Esophagus mucosa (tissue), 1 donor: Measurements from ENCODE around the gene RGP1. TPM values are rescaled to one million over a fixed set of nuclear protein-coding genes. Genes with fewer than 3 reads are reported as not detected.

Experiments used
- ATAC-seq: fragments of 200-7000 bp; cut with Tn5 transposase; one replicate; pipeline ENCODE4 v1.9.1; 2020
- total RNA-seq: library from RNA; stranded (reverse); gene quantifications from one replicate; pipeline ENCODE4 v1.2.4, GENCODE V29; 2023
- donor health status: DM: yes; HTN: yes; CAD: no.

RGP1 gene
- total RNA-seq, 1 donor from 2014 or later, result 17.4 TPM

DNA sequence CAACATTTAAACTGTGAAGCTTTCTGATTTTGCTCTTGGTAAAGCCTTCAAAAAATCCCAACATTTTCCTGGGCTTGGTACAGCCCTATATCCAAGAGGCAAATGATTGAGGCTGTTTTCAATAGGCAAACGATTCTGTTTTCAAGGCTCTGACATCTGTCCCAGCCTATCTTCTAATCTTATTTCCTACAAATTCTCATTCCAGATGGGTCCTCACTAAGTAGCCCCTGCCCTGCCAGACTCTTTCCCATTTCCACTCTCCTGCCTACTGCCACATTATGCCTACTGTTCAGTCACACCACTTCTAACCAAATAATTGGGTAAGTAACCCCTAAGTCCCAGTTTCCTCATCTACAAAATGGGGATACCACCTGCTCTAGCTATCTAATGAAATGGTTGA lies 3.5 kb upstream of the RGP1 start:
- no peak for ATAC-seq

DNA sequence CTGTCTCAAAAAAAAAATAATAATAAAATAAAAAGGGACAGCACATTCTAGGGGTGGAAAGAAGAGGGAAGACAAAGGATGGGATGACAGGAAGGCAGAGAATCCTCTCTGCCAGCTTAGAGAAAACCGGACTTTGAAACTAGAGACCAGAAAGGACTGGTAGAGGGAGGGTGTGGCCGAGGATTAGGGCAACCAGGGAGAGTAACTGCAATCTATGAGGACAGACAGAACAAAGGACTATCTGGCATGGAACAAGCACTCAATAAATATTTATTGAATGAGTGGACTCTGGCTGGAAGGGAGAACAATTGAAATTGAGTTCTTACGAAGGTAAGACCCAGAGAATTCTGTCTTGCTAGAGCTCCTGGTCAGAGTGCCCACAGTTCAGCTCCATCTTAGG lies 2.5 kb upstream of the RGP1 start:
- ATAC-seq, result no peak

DNA sequence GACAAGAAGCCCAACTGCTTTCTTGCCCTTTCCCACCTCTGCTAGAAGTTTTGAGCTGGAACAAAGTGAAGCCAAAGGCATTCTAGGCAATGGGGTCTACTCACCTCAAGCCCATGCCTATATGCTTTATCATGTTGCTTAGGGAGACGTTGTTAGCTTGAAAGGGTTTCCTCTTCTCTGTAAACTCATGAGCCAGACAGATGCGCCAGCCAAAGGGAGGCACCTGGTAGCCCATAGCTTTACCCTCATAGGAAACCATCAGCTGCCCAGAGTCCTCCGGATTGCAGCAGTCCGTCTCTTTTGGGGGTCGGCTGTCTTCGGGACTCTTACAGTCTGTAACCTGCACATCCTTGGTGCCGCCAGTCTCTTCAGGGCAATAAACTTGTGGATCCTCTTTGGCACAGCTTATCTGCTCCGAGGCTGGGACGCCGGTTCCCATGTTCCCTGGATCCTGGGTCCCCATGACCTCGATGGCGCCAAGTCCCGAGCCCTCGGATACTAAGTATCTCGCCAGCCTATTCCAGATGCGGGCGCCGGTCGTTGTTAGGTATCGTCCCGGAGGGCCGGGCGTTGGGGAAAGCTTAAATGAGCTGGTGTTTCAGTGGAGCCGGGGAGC lies 737 bp upstream of the RGP1 start:
- peak; percentile 3 for ATAC-seq

DNA sequence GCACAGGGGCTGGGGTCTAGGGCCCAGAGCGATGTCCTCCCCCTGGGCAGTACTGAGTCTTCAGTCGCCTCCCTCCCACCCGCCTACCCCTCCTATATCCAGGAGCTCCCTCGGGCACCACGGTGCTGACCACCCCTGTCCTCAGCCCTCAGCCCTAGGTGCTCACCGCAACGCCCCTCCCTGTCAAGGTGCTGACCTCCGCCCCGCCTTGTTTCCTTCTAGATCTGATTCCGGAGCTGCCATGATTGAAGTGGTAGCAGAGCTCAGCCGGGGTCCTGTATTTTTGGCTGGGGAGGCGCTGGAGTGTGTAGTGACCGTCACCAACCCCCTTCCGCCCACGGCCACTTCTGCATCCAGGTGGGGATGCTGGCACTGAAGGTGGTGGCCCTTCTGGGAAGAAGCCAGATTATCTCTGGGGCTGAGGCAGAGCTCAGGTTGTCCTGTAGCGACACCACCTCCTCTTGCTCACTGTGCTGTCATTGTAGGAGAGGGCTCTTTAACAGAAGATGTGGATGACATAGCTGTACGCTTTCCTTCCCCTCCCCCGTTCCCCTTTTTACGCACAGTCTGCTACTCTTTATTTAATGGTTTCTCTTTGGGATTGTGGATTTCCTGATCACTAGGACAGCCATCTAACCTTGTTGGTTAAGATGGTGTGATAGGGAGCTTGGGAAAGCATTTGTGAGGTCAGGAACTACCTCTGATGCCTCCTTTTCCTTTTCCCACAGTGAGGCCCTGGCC lies 598 bp downstream of the RGP1 start:
- peak; percentile 39 for ATAC-seq

DNA sequence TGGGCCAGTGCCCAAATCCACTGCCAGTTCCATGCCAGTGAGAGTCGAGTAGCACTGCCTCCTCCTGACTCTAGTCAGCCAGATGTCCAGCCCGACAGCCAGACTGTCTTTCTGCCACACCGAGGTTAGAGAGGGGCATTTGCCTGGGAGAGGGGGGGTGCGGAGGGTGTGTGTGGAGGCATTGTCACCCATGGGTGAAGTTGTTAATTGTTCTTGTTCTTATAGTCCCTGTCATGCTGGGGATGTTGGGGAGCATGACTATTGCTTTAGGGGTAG lies 1.1 kb downstream of the RGP1 start:
- ATAC-seq, result no peak

DNA sequence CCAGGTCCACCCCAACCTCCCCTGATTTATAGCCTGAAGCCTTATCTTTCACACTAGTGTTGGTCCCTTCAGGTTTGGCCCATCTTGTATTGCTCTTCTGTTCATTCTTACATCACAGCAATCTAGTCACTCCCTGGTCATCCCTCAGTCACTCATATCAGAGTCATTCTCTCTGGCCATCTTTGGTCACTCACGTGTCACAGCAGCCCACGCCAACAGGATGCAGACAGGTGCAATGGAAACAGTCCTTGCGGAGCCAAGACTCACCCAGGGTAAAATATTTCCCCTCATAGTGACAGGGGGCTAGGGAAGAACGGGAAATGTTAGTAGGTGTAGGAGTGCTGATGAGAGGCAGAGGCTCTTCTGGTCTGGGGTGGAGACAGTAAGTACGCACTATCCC lies 4.4 kb downstream of the RGP1 start:
- ATAC-seq, result no peak

DNA sequence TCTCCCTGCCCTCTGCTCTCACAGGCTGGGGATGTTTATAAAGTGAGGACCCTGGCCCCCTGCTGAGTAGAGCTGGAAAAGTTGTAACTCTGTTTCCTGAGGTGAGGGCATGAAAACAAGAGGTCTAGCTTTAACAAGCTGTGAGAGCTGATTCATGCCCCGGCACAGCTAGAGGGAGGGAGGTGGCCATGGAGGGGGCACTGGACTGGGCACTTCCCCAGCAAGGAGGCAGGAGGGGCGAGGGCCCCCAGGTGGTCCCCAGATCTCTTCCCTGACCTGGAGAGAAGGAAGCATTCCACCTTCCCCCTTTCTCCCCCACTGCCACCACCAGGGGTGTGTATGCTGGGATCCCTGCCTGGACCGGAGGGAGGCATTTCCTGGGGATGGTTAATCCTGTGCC lies 5.2 kb downstream of the RGP1 start, which contains the start of gene MSMP:
MSMP (minus strand) TSS at position 13 of the 400 bp plus-strand sequence. CDS start 147 bp downstream, outside the sequence.
- no peak for ATAC-seq

DNA sequence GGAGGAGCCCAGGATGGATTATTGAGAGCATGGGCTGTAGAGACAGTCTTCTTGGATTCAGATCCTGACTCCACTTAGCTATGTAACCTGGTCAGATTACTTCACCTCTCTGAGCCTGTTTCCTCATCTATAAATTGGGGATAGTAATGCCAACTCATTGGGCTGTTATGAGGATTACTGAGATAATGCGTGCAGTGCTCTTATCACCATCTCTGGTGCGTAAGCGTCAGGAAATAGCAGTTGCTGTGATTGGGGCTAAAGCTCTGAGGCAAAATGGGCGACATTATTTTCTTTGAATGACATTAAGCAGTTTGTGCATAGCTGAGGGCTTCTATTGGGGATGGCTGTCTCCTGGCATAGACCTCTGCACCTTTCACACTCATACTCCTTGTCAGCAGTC lies 6.0 kb downstream of the RGP1 start:
- ATAC-seq, result no peak

DNA sequence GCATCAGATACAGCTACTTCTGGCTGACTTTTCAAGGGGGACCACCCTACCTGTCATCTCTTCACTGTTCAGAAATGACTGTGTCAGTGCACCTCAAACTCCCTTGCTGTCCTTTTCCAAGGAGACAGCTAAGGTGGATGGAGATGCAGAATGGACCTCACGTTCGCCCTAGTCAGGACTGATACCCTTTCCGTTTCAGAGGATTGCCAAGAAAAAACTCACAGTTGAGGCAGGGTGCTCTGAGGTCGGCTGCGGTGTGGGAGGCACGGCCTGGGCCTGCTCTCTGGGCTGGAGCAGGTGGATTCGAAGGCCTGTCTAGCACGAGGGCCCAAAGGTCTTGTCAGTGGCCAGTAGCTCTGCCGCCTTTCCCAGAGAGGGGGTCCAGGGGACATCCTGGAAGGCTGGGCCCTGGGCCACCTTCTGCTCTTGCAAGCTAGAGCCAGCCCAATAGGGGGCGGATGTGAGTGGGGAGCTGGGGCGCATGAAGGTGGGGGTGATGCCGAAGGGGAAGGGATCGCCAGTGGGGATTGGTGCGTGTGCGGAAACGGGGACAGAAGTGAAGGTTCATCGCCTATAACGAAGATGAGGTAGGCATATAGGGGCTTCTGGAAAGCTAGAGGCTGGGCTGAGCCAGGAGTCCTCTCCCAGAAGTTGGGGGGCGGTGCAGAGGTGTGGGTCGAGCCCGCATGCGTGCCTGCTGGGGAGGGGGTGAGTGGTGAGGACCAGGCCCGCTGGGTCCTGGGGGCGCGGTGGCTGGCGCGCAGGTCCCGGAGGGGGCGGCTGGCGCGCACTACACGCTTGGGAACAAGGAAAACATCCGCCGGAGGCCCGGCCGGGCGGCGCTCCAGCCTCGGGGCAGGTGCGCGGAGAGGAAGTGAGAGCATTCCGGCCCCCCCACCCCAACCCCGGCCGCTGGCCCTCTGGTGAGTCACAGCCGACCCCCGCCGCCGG lies 7.5 kb downstream of the RGP1 start:
- ATAC-seq, result peak; percentile 50

DNA sequence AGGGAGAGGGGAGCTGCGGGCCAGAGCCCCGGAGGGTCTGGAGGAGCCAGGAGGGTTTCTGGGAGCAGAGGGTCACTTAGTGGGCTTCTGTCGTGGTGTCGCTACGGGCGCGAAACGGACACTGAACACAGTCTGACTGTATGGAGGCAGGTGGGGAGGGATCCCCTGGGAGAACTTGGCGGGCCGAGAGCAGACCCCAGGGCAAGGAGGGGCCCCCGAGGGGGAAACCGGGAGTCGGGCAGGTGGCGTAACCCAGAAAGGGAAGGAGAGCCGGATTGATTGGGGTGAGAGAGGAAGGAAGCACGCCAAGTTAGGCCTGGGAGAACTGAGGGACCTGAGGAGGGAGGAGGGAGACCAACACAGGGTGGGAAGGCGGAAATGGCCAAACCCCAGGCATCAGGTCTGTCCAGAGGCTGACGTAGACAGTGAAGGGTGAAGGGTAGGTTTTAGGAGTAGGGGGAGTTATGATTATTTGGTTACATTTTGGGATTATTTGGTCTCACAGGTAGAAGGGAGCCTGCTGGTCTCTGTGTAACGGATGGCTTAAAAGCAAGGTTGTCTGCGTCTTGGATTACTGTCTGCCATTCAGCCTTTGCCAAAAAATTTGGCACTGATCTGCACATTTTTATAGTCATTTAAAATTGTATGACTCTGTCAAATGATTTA lies 8.3 kb downstream of the RGP1 start:
- peak; percentile 35 for ATAC-seq

DNA sequence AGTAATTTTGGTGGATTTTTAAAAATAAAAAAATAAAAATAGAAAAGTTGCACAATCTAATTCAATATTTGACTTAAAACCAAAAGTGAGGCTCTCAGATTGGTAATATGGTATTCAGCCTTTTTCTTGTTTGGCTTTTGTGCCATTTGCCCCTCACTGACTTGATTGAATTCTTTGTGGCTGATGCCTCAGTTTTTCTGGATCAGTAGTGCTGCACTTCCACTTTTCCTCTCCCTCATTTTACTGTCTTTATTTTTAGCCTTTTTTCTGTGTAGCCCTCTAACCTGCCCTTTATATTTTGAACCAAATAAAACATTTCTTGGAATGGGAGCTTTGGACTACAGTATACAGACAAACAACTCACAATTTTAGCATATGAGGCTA lies 8.8 kb downstream of the RGP1 start:
- no peak for ATAC-seq

DNA sequence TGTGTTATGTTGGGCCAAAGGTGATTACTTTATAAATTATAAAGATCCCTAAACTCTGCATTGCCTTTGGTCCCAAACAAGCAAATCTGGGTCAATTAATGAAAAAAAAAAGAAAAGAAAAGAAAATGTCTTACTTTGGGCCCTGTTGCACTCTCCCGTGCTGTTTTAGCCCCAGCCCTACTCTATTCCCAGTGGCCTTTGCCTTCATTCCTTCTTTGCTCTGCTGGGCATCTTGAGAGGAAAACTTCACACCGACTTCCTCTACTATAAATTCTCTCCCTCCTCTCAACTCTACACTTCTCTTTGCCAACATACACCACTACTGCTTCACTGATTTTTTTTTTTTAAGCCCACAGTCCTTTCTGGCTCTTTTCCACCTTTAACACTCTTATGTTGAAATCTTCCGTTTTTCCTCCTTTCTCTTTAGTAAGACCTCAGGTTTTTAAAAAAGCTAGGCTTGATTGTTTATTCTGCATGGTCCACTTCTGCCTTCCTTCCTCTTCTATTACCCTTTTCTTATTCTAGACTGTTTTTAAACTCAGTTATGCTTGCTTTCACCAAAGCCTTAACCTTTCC lies 9.5 kb downstream of the RGP1 start:
- ATAC-seq, result no peak

DNA sequence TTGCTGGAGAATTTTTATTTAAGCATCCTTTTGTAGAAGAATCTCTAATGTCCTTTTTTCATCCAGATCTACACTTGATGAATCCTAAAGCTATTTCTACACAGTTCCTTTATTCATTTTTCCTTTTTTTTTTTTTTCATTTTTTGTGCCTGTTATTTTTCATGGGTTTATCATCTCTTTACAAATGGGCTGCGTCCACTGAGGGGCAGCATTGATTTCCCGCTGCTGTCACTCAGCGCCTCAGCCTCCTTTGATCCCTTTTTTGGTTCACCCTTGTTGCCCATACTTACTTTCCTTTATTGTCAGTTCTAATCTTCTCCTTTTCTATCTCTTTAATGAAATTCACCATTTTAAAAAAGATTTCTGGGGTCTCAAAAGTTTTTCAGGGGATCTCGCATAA lies 10.7 kb downstream of the RGP1 start:
- no peak for ATAC-seq

DNA sequence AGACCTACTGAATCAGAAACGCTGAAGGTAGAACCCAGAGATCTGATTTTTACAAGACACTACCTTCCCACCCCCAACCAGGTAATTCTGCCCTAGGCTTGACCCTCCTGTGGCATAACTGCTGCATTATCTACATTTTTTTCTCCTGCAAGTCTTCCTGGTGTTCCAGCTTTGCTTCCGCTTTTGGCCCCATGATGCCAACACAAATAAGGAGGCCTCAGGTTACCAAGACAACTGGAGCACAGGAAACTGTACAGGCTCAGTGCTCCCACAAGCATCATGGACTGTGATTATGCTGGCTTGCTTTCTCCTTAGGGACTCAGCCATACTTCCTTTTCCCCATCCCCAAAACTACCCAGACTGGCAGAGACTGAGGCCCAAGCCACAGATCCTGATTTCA lies 11.6 kb downstream of the RGP1 start:
- ATAC-seq, result no peak

DNA sequence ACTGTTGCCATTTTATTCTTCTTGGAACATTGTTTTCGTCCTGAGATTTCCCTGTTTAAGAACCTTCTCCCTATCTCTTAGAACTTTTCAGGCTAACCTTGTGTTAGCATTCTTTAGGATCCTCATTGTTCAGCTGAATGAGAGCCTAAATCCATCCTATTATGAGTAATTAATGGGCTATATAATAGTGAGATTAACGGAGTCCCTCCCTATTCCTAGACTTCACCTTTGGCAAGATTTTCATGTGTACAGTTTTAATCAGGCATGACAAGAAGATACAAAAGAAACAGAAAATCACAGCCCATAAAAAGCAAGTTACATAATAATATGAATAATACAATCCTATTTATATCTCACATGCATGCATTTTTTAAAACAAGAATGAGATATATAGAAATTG lies 14.1 kb downstream of the RGP1 start:
- ATAC-seq, result peak; percentile 95

DNA sequence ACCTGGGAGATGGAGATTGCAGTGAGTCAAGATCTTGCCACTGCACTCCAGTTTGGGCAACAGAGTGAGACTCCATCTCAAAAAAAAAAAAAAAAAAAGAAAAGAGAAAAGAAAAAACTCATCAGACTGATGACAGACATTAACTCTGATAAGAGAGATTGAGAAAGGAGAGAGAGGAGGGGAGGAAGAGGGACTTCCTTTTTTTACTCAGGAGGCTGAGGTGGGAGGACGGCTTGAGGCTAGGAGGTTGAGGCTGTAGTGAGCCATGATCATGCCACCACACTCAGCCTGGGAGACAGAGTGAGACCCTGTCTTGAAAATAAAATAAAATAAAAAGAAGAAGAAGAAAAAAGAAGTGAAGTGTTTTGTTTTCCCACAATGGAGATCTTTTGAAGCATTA lies 14.7 kb downstream of the RGP1 start:
- no peak for ATAC-seq

DNA sequence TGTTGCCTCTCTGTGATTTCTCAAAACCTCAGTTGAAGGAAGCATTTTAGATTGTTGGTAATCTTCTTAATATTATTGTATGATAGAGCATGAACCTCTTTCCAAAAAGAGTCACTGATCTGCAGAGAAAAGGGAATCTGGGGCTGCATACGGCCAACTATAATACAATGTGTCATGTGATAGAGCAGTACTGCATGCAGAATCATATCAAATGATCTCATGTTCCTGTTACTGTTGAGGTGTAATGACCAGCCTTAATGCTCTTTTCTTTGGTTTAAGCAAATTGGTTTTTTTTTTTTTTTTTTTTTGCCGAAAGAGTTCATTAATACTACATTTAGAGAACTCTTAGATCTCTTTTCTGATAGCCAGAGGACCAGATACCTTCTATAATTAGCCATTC lies 17.9 kb downstream of the RGP1 start:
- ATAC-seq, result no peak

DNA sequence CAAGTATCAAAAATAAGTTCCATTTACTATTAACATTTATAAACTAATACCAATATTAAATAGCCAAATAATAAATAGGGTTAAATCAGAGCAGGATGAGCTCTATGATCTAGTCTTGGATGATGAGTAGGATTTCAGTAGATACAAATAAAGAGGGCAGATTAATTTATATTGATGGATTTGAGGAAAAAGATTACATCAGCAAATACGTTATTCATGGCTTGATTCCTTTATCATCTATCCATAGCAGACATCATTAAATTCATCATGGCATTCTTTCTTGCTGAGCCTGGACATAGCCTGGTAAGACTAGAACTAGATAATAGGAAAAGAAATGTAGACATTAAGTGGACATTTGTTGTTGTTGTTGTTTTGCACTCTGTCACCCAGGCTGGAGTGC lies 18.4 kb downstream of the RGP1 start:
- ATAC-seq, result no peak

DNA sequence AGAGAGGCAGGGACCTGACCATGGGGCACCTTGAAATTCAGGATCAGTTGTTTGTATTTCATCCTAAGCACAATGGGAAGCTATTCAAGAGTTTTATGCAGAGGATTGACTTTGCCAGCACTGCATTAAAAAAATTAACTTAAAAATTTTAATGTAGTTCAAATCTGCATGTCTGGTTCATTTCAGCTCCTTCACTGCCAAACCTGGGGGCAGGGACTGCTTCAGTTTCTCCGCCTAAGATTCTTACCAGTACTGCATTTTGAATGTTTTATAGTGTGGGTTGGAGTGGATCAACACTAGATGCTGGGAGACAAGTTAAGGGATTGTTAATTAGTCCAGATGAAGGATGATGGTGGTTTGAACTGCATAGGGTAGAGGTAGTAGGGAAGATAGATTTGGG lies 20.7 kb downstream of the RGP1 start:
- ATAC-seq, result no peak

DNA sequence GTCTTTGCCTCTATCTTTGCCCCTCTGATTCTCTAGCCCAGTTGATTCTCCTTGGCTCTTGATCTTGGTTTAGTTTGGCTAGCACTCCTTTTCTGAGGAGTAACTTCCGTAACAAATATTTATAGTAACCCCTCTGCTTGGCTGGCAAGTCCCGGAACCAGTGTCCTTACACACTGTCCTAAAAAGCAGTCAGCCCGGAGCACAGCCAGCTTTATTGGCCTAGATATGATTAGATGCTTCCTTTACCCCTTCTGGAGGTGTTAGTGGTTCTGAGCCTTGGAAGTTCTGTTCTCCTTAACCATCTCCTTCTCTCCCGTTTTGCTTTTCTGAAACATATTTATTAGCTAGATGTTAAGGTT lies 22.0 kb downstream of the RGP1 start:
- ATAC-seq, result no peak

DNA sequence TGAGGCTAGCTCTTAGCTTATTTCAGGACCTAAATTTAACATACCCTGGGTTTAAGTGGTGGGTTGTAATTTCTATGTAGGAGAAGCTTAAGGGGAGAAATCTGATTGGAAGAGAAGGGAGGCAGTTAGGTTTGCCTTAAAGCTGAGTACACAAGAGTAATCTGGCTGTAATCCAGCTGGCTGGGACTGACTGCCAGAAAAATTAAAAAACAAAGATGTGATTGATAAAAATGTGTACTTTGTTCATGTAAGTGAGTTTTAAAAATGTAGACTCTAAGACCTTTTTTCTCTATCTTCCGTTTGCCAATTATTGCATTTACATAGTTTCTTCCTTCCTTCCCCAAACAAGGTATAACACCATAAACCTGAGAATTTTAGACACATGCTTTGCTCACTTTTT lies 22.4 kb downstream of the RGP1 start:
- no peak for ATAC-seq

DNA sequence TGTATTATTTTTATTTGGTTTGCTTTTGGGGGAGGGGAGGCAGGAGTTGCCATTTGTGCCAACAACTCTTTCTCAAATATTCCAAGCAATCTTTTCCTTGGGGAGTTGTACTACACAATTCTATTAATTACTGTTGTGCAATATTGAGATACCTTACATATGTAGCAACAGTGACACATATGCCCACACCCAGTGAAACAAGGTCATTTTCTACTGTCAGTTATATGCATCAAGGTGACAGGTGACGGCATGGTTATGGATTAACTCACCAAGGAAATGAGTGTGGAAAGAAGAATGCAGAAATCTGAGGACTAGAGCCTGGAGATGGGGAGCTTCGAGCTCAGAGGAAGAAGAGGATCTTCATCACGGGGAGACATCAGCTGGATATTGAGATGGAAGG lies 22.9 kb downstream of the RGP1 start:
- ATAC-seq, result peak; percentile 95
